ENCODE measurements around the gene NOL12. TPM values are rescaled to one million over a fixed set of nuclear protein-coding genes. Genes with fewer than 3 reads are reported as not detected.

The NOL12 gene
- total RNA-seq, 1 donor from 2014 or later = 59.0 TPM

DNA sequence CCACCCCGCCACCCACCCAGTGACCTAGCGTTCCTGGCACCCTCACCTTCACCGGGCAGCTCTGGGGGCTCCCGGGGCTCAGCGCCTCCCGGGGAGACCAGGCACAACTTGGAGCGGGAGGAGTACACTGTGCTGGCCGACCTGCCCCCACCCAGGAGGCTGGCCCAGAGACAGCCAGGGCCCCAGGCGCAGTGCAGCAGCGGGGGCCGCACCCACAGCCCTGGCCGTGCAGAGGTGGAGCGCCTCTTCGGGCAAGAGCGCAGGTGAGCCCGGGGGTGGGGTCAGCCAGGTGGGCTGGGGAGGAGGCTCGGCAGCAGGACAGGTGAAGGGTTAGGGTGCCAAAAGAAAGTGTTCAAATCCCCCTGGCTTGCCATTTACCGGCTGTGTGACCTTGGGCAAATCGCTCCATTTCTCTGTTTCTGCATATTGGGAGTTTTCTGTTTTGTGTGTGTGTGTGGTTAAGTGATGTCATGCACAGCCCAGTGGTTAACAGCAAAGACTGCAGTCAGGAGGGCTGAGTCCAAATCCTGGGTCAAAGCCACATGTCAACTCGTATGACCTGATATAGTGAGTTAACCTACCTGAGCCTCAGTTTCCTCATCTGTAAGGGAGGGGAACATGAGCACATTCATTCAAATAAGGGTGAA is 40.2 kb downstream of the NOL12 start:
- Histone ChIP-seq H3K4me3 (ENCODE audit: low read depth, low read length) (no peak overlapping the region), H3K27me3 (ENCODE audit: control insufficient read depth, insufficient read depth, low read length) (no peaks in the 10 kb centered on the region), H3K36me3 (ENCODE audit: control insufficient read depth, insufficient read depth, low read length) (no peaks in the 10 kb centered on the region)
- no peak for DNase-seq (ENCODE audit: low read depth)
- TF ChIP-seq, protein P1, sequence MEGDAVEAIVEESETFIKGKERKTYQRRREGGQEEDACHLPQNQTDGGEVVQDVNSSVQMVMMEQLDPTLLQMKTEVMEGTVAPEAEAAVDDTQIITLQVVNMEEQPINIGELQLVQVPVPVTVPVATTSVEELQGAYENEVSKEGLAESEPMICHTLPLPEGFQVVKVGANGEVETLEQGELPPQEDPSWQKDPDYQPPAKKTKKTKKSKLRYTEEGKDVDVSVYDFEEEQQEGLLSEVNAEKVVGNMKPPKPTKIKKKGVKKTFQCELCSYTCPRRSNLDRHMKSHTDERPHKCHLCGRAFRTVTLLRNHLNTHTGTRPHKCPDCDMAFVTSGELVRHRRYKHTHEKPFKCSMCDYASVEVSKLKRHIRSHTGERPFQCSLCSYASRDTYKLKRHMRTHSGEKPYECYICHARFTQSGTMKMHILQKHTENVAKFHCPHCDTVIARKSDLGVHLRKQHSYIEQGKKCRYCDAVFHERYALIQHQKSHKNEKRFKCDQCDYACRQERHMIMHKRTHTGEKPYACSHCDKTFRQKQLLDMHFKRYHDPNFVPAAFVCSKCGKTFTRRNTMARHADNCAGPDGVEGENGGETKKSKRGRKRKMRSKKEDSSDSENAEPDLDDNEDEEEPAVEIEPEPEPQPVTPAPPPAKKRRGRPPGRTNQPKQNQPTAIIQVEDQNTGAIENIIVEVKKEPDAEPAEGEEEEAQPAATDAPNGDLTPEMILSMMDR (IDR thresholded peaks at IDR 0.05; ENCODE audit: insufficient read depth, low read length, poor library complexity, severe bottlenecking) = peak; percentile 10

DNA sequence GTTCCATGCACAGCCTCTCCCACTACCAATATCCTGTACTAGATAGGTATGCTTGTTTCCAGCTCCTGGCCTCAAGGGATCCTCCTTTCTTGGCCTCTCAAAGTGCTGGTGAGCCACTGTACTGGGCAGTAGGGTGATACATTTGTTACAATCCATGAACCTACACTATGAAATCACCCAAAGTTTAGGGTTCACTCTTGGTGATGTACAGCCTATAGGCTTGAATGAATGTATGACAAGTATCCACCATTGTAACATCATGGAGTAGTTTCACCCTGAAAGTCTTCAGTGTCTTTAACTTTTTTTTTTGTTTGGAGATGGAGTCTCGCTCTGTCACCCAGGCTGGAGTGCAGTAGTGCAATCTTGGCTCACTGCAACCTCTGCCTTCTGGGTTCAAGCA is 42.5 kb downstream of the NOL12 start:
- no peaks in the 10 kb centered on the region for H3K27me3 ChIP-seq (ENCODE audit: control insufficient read depth, insufficient read depth, low read length)
- H3K36me3 ChIP-seq (ENCODE audit: control insufficient read depth, insufficient read depth, low read length) = no peaks in the 10 kb centered on the region
- no peak overlapping the region for H3K4me3 ChIP-seq (ENCODE audit: low read depth, low read length)
- DNase-seq (ENCODE audit: low read depth) = no peak
- TF ChIP-seq, protein P1 (IDR thresholded peaks at IDR 0.05; ENCODE audit: insufficient read depth, low read length, poor library complexity, severe bottlenecking) = no peak

GRCh38 chr22:37731804-37732471 is 45.8 kb downstream of the NOL12 start:
- Histone ChIP-seq H3K36me3 (ENCODE audit: control insufficient read depth, insufficient read depth, low read length) (no peaks in the 10 kb centered on the region), H3K4me3 (ENCODE audit: low read depth, low read length) (no peak overlapping the region), H3K27me3 (ENCODE audit: control insufficient read depth, insufficient read depth, low read length) (no peaks in the 10 kb centered on the region)
- TF ChIP-seq, protein P1 (IDR thresholded peaks at IDR 0.05; ENCODE audit: insufficient read depth, low read length, poor library complexity, severe bottlenecking) = no peak
- no peak for DNase-seq (ENCODE audit: low read depth)

DNA sequence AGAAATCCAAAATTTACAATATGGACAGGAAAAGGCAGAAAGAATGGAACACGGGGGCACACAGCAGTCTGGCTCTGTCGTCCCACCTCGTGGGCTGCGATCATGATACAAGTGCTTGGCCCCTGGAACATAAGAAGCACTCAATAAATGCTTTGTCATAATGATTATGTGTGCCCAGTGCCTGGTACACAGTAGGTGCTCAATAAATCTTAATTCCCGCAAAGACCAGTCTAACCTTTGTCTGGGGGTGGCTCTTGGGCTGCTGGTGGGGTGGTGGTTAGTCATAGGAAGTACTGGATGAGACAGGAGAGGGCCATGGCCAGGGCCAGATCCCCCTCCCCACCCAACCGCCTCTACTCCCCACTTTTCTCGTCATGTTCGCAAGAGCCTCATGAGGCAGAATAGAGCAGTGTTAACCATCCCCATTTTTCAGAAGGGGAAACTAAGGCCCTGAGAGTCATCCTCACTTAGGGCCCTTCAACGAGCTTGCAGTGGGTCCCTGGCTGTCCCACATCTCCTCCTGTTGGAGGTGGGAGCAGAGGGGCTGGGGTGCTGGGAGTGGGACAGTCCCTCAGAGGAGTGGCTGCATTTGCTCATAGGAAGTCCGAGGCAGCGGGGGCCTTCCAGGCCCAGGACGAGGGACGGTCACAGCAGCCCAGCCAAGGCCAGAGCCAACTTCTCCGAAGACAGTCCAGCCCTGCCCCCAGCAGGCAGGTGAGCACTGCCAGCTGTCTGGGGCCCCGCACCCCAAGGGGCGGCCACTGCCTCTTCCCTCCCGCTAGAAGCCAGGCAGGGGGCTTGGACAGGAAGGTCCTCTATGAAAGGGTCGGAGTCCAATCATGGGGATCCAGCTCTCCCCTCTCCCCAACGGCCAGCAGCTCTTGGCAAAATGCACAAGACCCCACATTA is 46.8 kb downstream of the NOL12 start:
- Histone ChIP-seq H3K4me3 (ENCODE audit: low read depth, low read length) (no peak overlapping the region), H3K36me3 (ENCODE audit: control insufficient read depth, insufficient read depth, low read length) (no peaks in the 10 kb centered on the region), H3K27me3 (ENCODE audit: control insufficient read depth, insufficient read depth, low read length) (no peaks in the 10 kb centered on the region)
- TF ChIP-seq, protein P1 (IDR thresholded peaks at IDR 0.05; ENCODE audit: insufficient read depth, low read length, poor library complexity, severe bottlenecking) = no peak
- no peak for DNase-seq (ENCODE audit: low read depth)

GRCh38 chr22:37733625-37734401 is 47.7 kb downstream of the NOL12 start:
- Histone ChIP-seq H3K27me3 (ENCODE audit: control insufficient read depth, insufficient read depth, low read length) (no peaks in the 10 kb centered on the region), H3K36me3 (ENCODE audit: control insufficient read depth, insufficient read depth, low read length) (no peaks in the 10 kb centered on the region), H3K4me3 (ENCODE audit: low read depth, low read length) (no peak overlapping the region)
- DNase-seq (ENCODE audit: low read depth) = no peak
- TF ChIP-seq, protein P1 (IDR thresholded peaks at IDR 0.05; ENCODE audit: insufficient read depth, low read length, poor library complexity, severe bottlenecking) = no peak
